Endothelial cell of umbilical vein (primary cell): ENCODE measurements around the gene CABLES1. TPM values are rescaled to one million over a fixed set of nuclear protein-coding genes. Genes with fewer than 3 reads are reported as not detected.

Experiments
- BruUV-seq: library from RNA; stranded (reverse); fragments of 400-500 nt; replicated peaks from 2 replicates; lab custom pipeline; 2021; lab: Mats Ljungman, UMichigan
- CTCF ChIA-PET: fragments of 300-600, 350-600 bp; sonication (Branson Sonifier 250); formaldehyde crosslinking; loops from one replicate; lab custom pipeline; 2021; ENCODE audit warnings: antibody characterized with exemption, inconsistent platforms; lab: Charles Lee
- POLR2A ChIA-PET: fragments of 300-600, 350-600 bp; sonication (Branson Sonifier 250); formaldehyde crosslinking; loops from one replicate; lab custom pipeline; 2021; ENCODE audit warnings: antibody characterized with exemption, inconsistent platforms; lab: Charles Lee
- DNase-seq: peaks from one replicate; pipeline ENCODE4 v3.0.0-alpha.2; 2011; ENCODE audit warnings: low read depth, low spot score
- FAIRE-seq: peaks from 2 replicates; lab custom pipeline; 2011; peaks lifted over from hg19 to GRCh38; lab: Jason Lieb, UNC
- H2AFZ ChIP-seq: 2 replicates; pipeline ENCODE4 v1.6.0; 2012; ENCODE audit warnings: low read depth, low read length, control low read depth, inconsistent platforms
- H3K27ac ChIP-seq: 2 replicates; pipeline ENCODE4 v1.5.1; 2011; ENCODE audit warnings: low read depth, mild to moderate bottlenecking, control low read depth, low read length, moderate library complexity; ENCODE audit not compliant: insufficient read depth
- H3K27me3 ChIP-seq, 2 experiments: 2 replicates each; pipeline versions ENCODE4 v1.6.0 to v1.6.1; 2011; ENCODE audit warnings: low read length in 2 of 2, mixed read lengths in 1 of 2; ENCODE audit not compliant: control insufficient read depth in 2 of 2, insufficient read depth in 2 of 2
- H3K36me3 ChIP-seq, 2 experiments: 2 replicates in 1 of 2; 3 replicates in 1 of 2; pipeline ENCODE4 v1.5.1; 2011; ENCODE audit warnings: low read length in 2 of 2, mild to moderate bottlenecking in 1 of 2, moderate library complexity in 1 of 2; ENCODE audit not compliant: control insufficient read depth in 2 of 2, insufficient read depth in 2 of 2; ENCODE audit errors: extremely low read depth in 1 of 2
- H3K4me1 ChIP-seq: 3 replicates; pipeline ENCODE4 v1.5.1; 2011; ENCODE audit warnings: mild to moderate bottlenecking, low read length; ENCODE audit not compliant: control insufficient read depth, insufficient read depth; ENCODE audit errors: extremely low read depth
- H3K4me2 ChIP-seq: 2 replicates; pipeline ENCODE4 v1.6.1; 2011; ENCODE audit warnings: low read length, control low read depth, mixed read lengths; ENCODE audit not compliant: insufficient read depth
- H3K4me3 ChIP-seq, 3 experiments: fragments of 200-600 bp in 1 of 3; sonication (generic), shearing (Covaris generic) in 1 of 3; replicated peaks in 1 of 3; 2 replicates each; pipeline ENCODE4 v1.5.1; 2011 to 2016; ENCODE audit warnings: control low read depth in 3 of 3, low read length in 3 of 3, mild to moderate bottlenecking in 2 of 3, inconsistent platforms in 1 of 3, low read depth in 1 of 3, moderate library complexity in 1 of 3; ENCODE audit not compliant: insufficient read depth in 1 of 3
- H3K79me2 ChIP-seq: 2 replicates; pipeline ENCODE4 v1.6.0; 2012; ENCODE audit warnings: low read length, inconsistent platforms; ENCODE audit not compliant: control insufficient read depth, insufficient read depth
- H3K9ac ChIP-seq: replicated peaks from 2 replicates; pipeline ENCODE3; 2011; ENCODE audit warnings: low read length, control low read depth; ENCODE audit not compliant: insufficient read depth; ENCODE audit errors: extremely low read depth
- H3K9me1 ChIP-seq: replicated peaks from 3 replicates; pipeline ENCODE4 v1.6.0; 2011; ENCODE audit warnings: mild to moderate bottlenecking, low read length; ENCODE audit not compliant: control insufficient read depth, insufficient read depth; ENCODE audit errors: extremely low read depth
- H3K9me3 ChIP-seq: replicated peaks from 2 replicates; pipeline ENCODE4 v1.5.1; 2012; ENCODE audit warnings: low read length, inconsistent platforms; ENCODE audit not compliant: control insufficient read depth, insufficient read depth
- H4K20me1 ChIP-seq: replicated peaks from 2 replicates; pipeline ENCODE3; 2011; ENCODE audit warnings: mild to moderate bottlenecking, low read length; ENCODE audit not compliant: control insufficient read depth, insufficient read depth; ENCODE audit errors: extremely low read depth
- EZH2 ChIP-seq: IDR thresholded peaks from 2 replicates; pipeline ENCODE4 v1.6.1; 2012; ENCODE audit warnings: borderline replicate concordance, low read depth, mild to moderate bottlenecking, moderate library complexity, low read length, inconsistent platforms; ENCODE audit not compliant: severe bottlenecking
- FOS ChIP-seq: IDR thresholded peaks from 2 replicates; pipeline ENCODE4 v1.6.1; 2011; ENCODE audit warnings: mild to moderate bottlenecking, low read length, moderate library complexity, borderline replicate concordance; ENCODE audit not compliant: insufficient read depth
- GATA2 ChIP-seq: IDR thresholded peaks from 2 replicates; pipeline ENCODE4 v1.7.0; 2011; ENCODE audit warnings: low read depth, mild to moderate bottlenecking, moderate library complexity, mixed read lengths, low read length; ENCODE audit not compliant: insufficient read length, insufficient read depth
- JUN ChIP-seq: IDR thresholded peaks from 2 replicates; pipeline ENCODE4 v1.6.1; 2011; ENCODE audit warnings: borderline replicate concordance, low read depth; ENCODE audit not compliant: insufficient read length, insufficient read depth
- MYC ChIP-seq: IDR thresholded peaks from one replicate; pipeline ENCODE4 v1.6.1; 2011; ENCODE audit warnings: mild to moderate bottlenecking, low read depth, low read length
- POLR2A ChIP-seq: IDR thresholded peaks from 2 replicates; pipeline ENCODE4 v1.6.1; 2012; ENCODE audit warnings: low read depth, mild to moderate bottlenecking, control low read depth, low read length
- POLR2AphosphoS5 ChIP-seq: IDR thresholded peaks from 2 replicates; pipeline ENCODE4 v1.6.1; 2012; ENCODE audit warnings: low read depth, mild to moderate bottlenecking, control low read depth, low read length, moderate library complexity; ENCODE audit not compliant: insufficient read depth
- dilution Hi-C: fragments of 300-500 bp; cut with MboI; formaldehyde crosslinking; loops from one replicate; pipeline ENCODE4 v1.15.0; 2019; ENCODE audit warnings: low sequenced_read_pairs; ENCODE audit not compliant: extremely low pct_ligation_motif_present
- intact Hi-C: fragments of 100-400 bp; cut with micrococcal nuclease; formaldehyde crosslinking; loops from one replicate; pipeline ENCODE4 v1.10.0; 2022
- polyA plus RNA-seq, 4 experiments: library from polyadenylated mRNA; depleted of rRNA in 3 of 4; stranded (reverse) in 3 of 4; unstranded in 1 of 4; fragments of >200 nt; gene quantifications; 2 replicates each; pipeline versions ENCODE4 v1.2.1 to v1.2.3, GENCODE V29; 2011 to 2012; ENCODE audit warnings: missing spikeins in 1 of 4
- total RNA-seq: library from RNA; stranded (reverse); gene quantifications from 2 replicates; pipeline ENCODE4 v1.2.3, GENCODE V29; 2021
- TF ChIP-seq, protein P1 (sequence below): IDR thresholded peaks from 2 replicates; pipeline ENCODE4 v1.6.1; 2011; ENCODE audit not compliant: insufficient read depth, insufficient read length
- TF ChIP-seq, protein P2 (sequence below), 2 donors: IDR thresholded peaks; 1 replicate in 1 of 2; 2 replicates in 1 of 2; pipeline ENCODE4 v1.5.1; 2011; ENCODE audit warnings: low read length in 2 of 2, mild to moderate bottlenecking in 2 of 2, moderate library complexity in 2 of 2, control low read depth in 1 of 2, inconsistent platforms in 1 of 2, low read depth in 1 of 2; ENCODE audit not compliant: insufficient read depth in 1 of 2; ENCODE audit errors: extremely low read depth in 1 of 2

The CABLES1 gene
- total and polyA plus RNA-seq, 2 donors (not counting 3 experiments of a cell fraction or from before 2014, with no cell fraction given): 40.2 to 71.1 TPM

DNA sequence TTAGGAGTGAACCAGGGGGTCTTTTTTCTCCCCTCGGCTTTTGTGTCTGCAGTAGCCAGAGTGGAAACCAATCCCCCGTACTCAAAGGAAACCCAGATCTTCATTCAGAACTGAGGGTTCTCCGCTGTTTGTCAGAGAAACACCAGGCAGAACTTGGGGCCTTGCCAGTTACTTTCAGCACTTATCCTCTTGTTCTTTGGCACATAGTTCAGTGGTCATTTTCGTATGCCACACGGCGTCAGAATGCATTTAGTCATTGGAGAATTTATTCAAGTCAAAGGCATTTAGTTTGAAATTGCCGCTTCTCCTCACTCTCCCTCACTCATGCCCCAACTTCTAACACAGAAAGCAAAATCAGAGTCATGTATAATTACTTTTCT lies 102.9 kb downstream of the CABLES1 start:
- Histone ChIP-seq H3K9ac (peak overlapping the region; percentile 58), H3K27me3 (no peaks in the 10 kb centered on the region), H2AFZ (peak overlapping the region; percentile 4), H3K79me2 (no peaks in the 10 kb centered on the region), H3K9me1 (no peaks in the 10 kb centered on the region), H3K4me3 (no peak overlapping the region), H3K4me1 (peaks cover 21% of the 10 kb centered on the region), H3K27ac (peak overlapping the region; percentile 83), H3K4me2 (peak overlapping the region; percentile 50), H3K9me3 (no peaks in the 10 kb centered on the region), H3K36me3 (peaks cover 9 to 30% of the 10 kb centered on the region in 2 experiments), H4K20me1 (no peaks in the 10 kb centered on the region)
- ChIA-PET POLR2A (interaction anchor here (1.8 kb wide), 1 partner anchor 22 kb away, joined by 5 read pairs; no protein-coding TSS in a partner anchor), CTCF (interaction anchor here (0.6 to 3.4 kb wide), 20 partner anchors 11 to 564 kb away, joined by 3 to 28 read pairs (median 4); no protein-coding TSS in a partner anchor)
- dilution Hi-C loops: no loop called here
- FAIRE-seq (no peak), DNase-seq (peak; percentile 71)
- TF ChIP-seq, protein P1, sequence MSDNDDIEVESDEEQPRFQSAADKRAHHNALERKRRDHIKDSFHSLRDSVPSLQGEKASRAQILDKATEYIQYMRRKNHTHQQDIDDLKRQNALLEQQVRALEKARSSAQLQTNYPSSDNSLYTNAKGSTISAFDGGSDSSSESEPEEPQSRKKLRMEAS: no peak
- TF ChIP-seq JUN (no peak), MYC (no peak), GATA2 (no peak), POLR2AphosphoS5 (no peak), FOS (no peak), EZH2 (no peak), POLR2A (no peak)
- TF ChIP-seq, protein P2, sequence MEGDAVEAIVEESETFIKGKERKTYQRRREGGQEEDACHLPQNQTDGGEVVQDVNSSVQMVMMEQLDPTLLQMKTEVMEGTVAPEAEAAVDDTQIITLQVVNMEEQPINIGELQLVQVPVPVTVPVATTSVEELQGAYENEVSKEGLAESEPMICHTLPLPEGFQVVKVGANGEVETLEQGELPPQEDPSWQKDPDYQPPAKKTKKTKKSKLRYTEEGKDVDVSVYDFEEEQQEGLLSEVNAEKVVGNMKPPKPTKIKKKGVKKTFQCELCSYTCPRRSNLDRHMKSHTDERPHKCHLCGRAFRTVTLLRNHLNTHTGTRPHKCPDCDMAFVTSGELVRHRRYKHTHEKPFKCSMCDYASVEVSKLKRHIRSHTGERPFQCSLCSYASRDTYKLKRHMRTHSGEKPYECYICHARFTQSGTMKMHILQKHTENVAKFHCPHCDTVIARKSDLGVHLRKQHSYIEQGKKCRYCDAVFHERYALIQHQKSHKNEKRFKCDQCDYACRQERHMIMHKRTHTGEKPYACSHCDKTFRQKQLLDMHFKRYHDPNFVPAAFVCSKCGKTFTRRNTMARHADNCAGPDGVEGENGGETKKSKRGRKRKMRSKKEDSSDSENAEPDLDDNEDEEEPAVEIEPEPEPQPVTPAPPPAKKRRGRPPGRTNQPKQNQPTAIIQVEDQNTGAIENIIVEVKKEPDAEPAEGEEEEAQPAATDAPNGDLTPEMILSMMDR (IDR thresholded peaks at IDR 0.05; ENCODE audit: extremely low read depth in 1 of 2, insufficient read depth in 1 of 2, low read depth in 1 of 2, low read length in 2 of 2): no peak
- no TSS peak for BruUV-seq
- intact Hi-C loops: loop anchor here (1.0 to 10.0 kb wide), 3 partner anchors 22 to 203 kb away; no protein-coding TSS in a partner anchor
